ENCODE data around the gene POLR1G. TPM values are rescaled to one million over a fixed set of nuclear protein-coding genes. Genes with fewer than 3 reads are reported as not detected.
"Not testable (repeated sequence)": the region's sequence is repeated elsewhere in the genome, so short reads cannot be mapped to it uniquely, and the experiment has no call there.

Gene POLR1G
- total and polyA plus RNA-seq, 5 donors, result 4.0 to 6.3 (median 4.2) TPM

- Histone ChIP-seq H3K4me1 (ENCODE audit: control insufficient read depth, insufficient read depth, low read length) (no peaks in the 10 kb centered on the region), H3K27ac (ENCODE audit: low read length) (no peak overlapping the region), H3K4me3 (ENCODE audit: low read length) (no peak overlapping the region), H3K9me3 (ENCODE audit: control insufficient read depth, low read length) (no peaks in the 10 kb centered on the region), H3K27me3 (ENCODE audit: control insufficient read depth, insufficient read depth) (no peaks in the 10 kb centered on the region)
- no peak for DNase-seq
- intact Hi-C loops (cut with DNase I), result no loop called here
- ATAC-seq, result no peak
- 80% methylated on average over 15 of the region's 15 CpGs for WGBS
Measured at GRCh38 chr19:45408830-45409556, 2.5 kb downstream of the POLR1G start.

GRCh38 chr19:45409557-45409920 is 3.1 kb downstream of the POLR1G start:
- no peaks in the 10 kb centered on the region for H3K4me1 ChIP-seq (ENCODE audit: control insufficient read depth, insufficient read depth, low read length)
- intact Hi-C loops (cut with DNase I), result no loop called here

GRCh38 chr19:45410330-45410729 is 3.9 kb downstream of the POLR1G start:
- intact Hi-C loops (cut with DNase I); ATAC-seq; H3K27me3 ChIP-seq (ENCODE audit: control insufficient read depth, insufficient read depth); H3K4me1 ChIP-seq (ENCODE audit: control insufficient read depth, insufficient read depth, low read length); H3K27ac ChIP-seq (ENCODE audit: low read length); H3K9me3 ChIP-seq (ENCODE audit: control insufficient read depth, low read length); H3K4me3 ChIP-seq (ENCODE audit: low read length); DNase-seq: not testable (repeated sequence)
- 96% methylated on average over 4 of the region's 4 CpGs for WGBS

More at GRCh38 chr19:45409557-45409920, 3.1 kb downstream of the POLR1G start:
- WGBS, result 49% methylated on average over 4 of the region's 4 CpGs
- H3K9me3 ChIP-seq (ENCODE audit: control insufficient read depth, low read length), result no peaks in the 10 kb centered on the region
- DNase-seq (no peak), ATAC-seq (no peak)
- H3K27ac ChIP-seq (ENCODE audit: low read length), result no peak overlapping the region
- no peak overlapping the region for H3K4me3 ChIP-seq (ENCODE audit: low read length)
- H3K27me3 ChIP-seq (ENCODE audit: control insufficient read depth, insufficient read depth), result no peaks in the 10 kb centered on the region

- no peaks in the 10 kb centered on the region for H3K9me3 ChIP-seq (ENCODE audit: control insufficient read depth, low read length)
- no peaks in the 10 kb centered on the region for H3K27me3 ChIP-seq (ENCODE audit: control insufficient read depth, insufficient read depth)
- intact Hi-C loops (cut with DNase I), result no loop called here
- DNase-seq (no peak), ATAC-seq (no peak)
- H3K4me1 ChIP-seq (ENCODE audit: control insufficient read depth, insufficient read depth, low read length), result no peaks in the 10 kb centered on the region
- no peak overlapping the region for H3K4me3 ChIP-seq (ENCODE audit: low read length)
- 75% methylated on average over 6 of the region's 6 CpGs for WGBS
- no peak overlapping the region for H3K27ac ChIP-seq (ENCODE audit: low read length)
Measured at GRCh38 chr19:45413497-45413896, 7.1 kb downstream of the POLR1G start.

- Histone ChIP-seq H3K27ac (ENCODE audit: low read length) (no peak overlapping the region), H3K4me1 (ENCODE audit: control insufficient read depth, insufficient read depth, low read length) (no peaks in the 10 kb centered on the region), H3K9me3 (ENCODE audit: control insufficient read depth, low read length) (no peaks in the 10 kb centered on the region), H3K27me3 (ENCODE audit: control insufficient read depth, insufficient read depth) (no peaks in the 10 kb centered on the region), H3K4me3 (ENCODE audit: low read length) (no peak overlapping the region)
- intact Hi-C loops (cut with DNase I), result no loop called here
- no peak for ATAC-seq
- no peak for DNase-seq
- WGBS, result 96% methylated on average over 8 of the region's 8 CpGs
Measured at GRCh38 chr19:45414468-45414867, 8.0 kb downstream of the POLR1G start.

GRCh38 chr19:45417151-45417550 is 10.7 kb downstream of the POLR1G start:
- Histone ChIP-seq H3K9me3 (ENCODE audit: control insufficient read depth, low read length) (no peaks in the 10 kb centered on the region), H3K27me3 (ENCODE audit: control insufficient read depth, insufficient read depth) (no peaks in the 10 kb centered on the region), H3K4me1 (ENCODE audit: control insufficient read depth, insufficient read depth, low read length) (no peaks in the 10 kb centered on the region), H3K4me3 (ENCODE audit: low read length) (no peak overlapping the region), H3K27ac (ENCODE audit: low read length) (no peak overlapping the region)
- intact Hi-C loops (cut with DNase I), result no loop called here
- WGBS, result 81% methylated on average over 4 of the region's 4 CpGs
- DNase-seq, result no peak
- ATAC-seq, result no peak

- Histone ChIP-seq H3K4me3 (ENCODE audit: low read length) (no peak overlapping the region), H3K9me3 (ENCODE audit: control insufficient read depth, low read length) (no peaks in the 10 kb centered on the region), H3K4me1 (ENCODE audit: control insufficient read depth, insufficient read depth, low read length) (no peaks in the 10 kb centered on the region), H3K27me3 (ENCODE audit: control insufficient read depth, insufficient read depth) (no peaks in the 10 kb centered on the region), H3K27ac (ENCODE audit: low read length) (no peak overlapping the region)
- ATAC-seq (no peak), DNase-seq (peak in 1 of 3 donors; percentile 35)
- 69% methylated on average over 9 of the region's 9 CpGs for WGBS
- intact Hi-C loops (cut with DNase I), result no loop called here
Measured at GRCh38 chr19:45418802-45419201, 12.4 kb downstream of the POLR1G start.

GRCh38 chr19:45419396-45419795 is 13.0 kb downstream of the POLR1G start:
- intact Hi-C loops (cut with DNase I), result no loop called here
- Histone ChIP-seq H3K4me1 (ENCODE audit: control insufficient read depth, insufficient read depth, low read length) (no peaks in the 10 kb centered on the region), H3K9me3 (ENCODE audit: control insufficient read depth, low read length) (no peaks in the 10 kb centered on the region), H3K4me3 (ENCODE audit: low read length) (no peak overlapping the region), H3K27ac (ENCODE audit: low read length) (no peak overlapping the region), H3K27me3 (ENCODE audit: control insufficient read depth, insufficient read depth) (no peaks in the 10 kb centered on the region)
- 49% methylated on average over 4 of the region's 4 CpGs for WGBS
- DNase-seq (peak in 1 of 3 donors; percentile 72), ATAC-seq (no peak)

GRCh38 chr19:45419895-45420294 is 13.5 kb downstream of the POLR1G start:
- peak in 1 of 3 donors; percentile 56 for DNase-seq
- intact Hi-C loops (cut with DNase I), result no loop called here
- WGBS, result 33% methylated on average over 3 of the region's 3 CpGs
- no peak overlapping the region for H3K4me3 ChIP-seq (ENCODE audit: low read length)
- H3K9me3 ChIP-seq (ENCODE audit: control insufficient read depth, low read length), result no peaks in the 10 kb centered on the region
- no peak for ATAC-seq
- no peak overlapping the region for H3K27ac ChIP-seq (ENCODE audit: low read length)
- no peaks in the 10 kb centered on the region for H3K27me3 ChIP-seq (ENCODE audit: control insufficient read depth, insufficient read depth)
- H3K4me1 ChIP-seq (ENCODE audit: control insufficient read depth, insufficient read depth, low read length), result no peaks in the 10 kb centered on the region

- Histone ChIP-seq H3K9me3 (ENCODE audit: control insufficient read depth, low read length) (no peaks in the 10 kb centered on the region), H3K27me3 (ENCODE audit: control insufficient read depth, insufficient read depth) (no peaks in the 10 kb centered on the region), H3K4me1 (ENCODE audit: control insufficient read depth, insufficient read depth, low read length) (no peaks in the 10 kb centered on the region), H3K4me3 (ENCODE audit: low read length) (no peak overlapping the region), H3K27ac (ENCODE audit: low read length) (no peak overlapping the region)
- WGBS, result 84% methylated on average over 10 of the region's 10 CpGs
- DNase-seq (peak in 1 of 3 donors; percentile 39), ATAC-seq (no peak)
- intact Hi-C loops (cut with DNase I), result no loop called here
Measured at GRCh38 chr19:45420356-45420755, 13.9 kb downstream of the POLR1G start.

- H3K9me3 ChIP-seq (ENCODE audit: control insufficient read depth, low read length), result no peaks in the 10 kb centered on the region
- WGBS, result 89% methylated on average over 6 of the region's 6 CpGs
- intact Hi-C loops (cut with DNase I), result no loop called here
- ATAC-seq, result no peak
- no peaks in the 10 kb centered on the region for H3K27me3 ChIP-seq (ENCODE audit: control insufficient read depth, insufficient read depth)
- DNase-seq, result no peak
- H3K27ac ChIP-seq (ENCODE audit: low read length), result no peak overlapping the region
- no peaks in the 10 kb centered on the region for H3K4me1 ChIP-seq (ENCODE audit: control insufficient read depth, insufficient read depth, low read length)
- H3K4me3 ChIP-seq (ENCODE audit: low read length), result no peak overlapping the region
Measured at GRCh38 chr19:45420871-45421270, 14.4 kb downstream of the POLR1G start.
